GM18909 (cell line): ENCODE results near the gene LPP.
"Not testable (repeated sequence)": the region's sequence is repeated elsewhere in the genome, so short reads cannot be mapped to it uniquely, and the experiment has no call there.

ENCODE experiments used
- ATAC-seq: cut with Tn5 transposase; IDR thresholded peaks from one replicate; pipeline ENCODE4 v1.9.1; 2021; ENCODE audit warnings: mild to moderate bottlenecking; ENCODE audit not compliant: unreplicated experiment, poor library complexity

Gene LPP

DNA sequence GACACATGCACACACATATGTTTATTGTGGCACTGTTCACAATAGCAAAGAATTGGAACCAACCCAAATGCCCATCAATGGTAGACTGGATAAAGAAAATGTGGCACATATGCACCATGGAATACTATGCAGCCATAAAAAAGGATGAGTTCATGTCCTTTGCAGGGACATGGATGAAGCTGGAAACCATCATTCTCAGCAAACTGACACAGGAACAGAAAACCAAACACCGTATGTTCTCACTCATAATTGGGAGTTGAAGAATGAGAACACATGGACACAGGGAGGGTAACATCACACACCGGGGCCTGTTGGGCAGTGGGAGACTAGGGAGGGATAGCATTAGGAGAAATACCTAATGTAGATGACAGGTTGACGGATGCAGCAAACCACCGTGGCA lies 291.2 kb downstream of the LPP start:
- ATAC-seq = not testable (repeated sequence)

DNA sequence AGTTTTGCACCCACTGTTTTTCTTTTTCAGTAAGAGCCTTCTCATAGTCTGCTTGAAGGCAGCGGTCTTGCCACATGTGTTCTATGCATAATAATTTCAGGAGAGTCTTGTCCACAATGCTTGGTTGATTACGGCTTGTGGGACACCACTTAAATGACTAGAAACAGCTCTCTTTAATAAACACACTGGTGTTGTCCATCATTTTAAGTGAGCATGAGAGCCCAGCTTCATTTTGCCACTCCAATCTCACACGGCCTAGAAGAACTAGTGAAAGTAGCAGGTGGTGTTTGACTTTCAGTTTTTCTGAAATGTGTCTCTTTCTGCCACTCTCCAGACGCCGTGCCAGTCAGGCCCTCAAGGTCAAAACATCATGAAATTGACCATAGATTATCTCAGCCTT lies 292.1 kb downstream of the LPP start:
- peak; percentile 81 for ATAC-seq

DNA sequence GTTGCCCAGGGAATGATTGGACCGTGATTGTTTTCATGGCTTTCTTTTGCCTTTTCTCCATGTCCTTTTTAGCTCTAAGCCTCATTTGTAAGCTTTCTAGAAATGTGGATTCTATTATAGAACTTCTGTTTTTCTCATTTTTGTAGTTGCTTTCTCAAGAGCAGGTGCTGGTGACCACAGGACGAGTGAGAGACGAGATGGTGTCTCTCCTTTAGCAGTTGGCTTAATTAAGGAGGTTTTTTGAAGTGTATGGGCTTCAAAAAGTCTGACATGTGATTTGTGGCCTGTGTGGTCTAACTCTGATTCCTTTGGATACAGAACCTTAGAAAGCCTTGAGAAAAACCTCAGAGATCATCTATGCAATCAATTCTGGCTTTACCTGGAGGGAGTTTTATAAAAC lies 292.8 kb downstream of the LPP start:
- peak; percentile 67 for ATAC-seq

DNA sequence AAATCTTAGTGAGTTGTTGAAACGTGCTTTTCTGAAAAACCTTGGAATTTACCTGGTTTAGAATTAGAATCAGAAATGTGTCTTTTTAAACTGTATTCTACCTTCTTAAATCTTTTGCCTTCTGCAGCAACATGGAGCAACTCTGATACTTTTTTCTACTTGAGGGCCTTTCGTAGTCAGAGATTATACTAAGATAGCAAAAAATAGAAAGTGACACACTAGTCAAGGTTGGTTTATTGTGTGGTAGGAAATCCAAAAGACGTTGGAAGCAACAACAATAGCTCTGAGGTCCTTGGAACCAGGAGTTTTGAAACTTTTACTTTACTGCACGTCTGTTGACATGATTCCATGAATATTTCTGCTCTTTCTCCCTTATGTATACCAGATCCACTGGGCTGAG lies 294.9 kb downstream of the LPP start:
- no peak for ATAC-seq

DNA sequence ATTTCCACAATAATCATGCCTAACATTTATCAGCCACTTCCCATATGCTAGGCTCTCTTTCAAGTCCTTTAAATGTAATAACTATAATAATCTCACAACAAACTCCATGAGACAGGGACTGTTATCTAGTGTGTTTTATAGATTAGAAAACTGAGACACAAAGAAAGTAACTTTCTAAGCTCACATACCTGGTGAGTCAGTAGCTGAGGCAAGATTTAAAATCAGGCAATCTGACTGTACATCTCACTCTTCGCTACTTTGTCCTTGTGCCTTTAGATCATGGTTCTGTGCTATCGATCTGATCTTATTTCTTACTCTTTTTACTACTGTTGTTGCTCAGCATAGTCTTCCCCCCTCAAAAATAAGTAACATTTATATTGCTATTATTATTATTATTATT lies 295.5 kb downstream of the LPP start:
- no peak for ATAC-seq

DNA sequence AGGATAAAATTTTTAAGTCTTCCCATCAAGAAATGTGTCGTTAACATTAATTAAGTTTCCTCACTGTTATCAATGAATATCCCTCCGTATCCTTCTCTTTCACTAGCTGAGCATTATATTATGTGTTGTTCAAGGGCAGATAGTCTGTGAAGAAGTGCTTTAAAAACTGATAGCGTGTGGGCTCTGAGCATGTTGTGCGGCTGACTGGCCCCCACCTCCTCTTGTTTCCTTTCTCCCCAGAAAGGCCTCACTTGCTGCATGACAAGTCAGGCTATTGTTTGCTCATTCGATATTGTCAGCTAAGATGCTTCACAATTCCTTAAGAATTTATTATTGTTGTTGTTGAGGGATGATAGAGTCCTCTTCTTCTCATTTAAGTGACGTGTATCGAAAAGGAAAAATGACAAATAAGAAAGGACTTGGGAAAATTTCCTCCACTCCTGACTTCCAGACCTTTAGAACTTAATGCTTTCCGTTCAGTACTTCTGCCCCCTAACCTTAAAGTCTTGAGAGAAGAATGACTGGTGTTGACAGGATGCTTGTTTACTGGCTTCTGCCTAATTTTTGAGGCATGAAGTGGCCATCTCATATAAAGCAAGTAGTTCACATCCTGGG lies 298.3 kb downstream of the LPP start:
- ATAC-seq = no peak

DNA sequence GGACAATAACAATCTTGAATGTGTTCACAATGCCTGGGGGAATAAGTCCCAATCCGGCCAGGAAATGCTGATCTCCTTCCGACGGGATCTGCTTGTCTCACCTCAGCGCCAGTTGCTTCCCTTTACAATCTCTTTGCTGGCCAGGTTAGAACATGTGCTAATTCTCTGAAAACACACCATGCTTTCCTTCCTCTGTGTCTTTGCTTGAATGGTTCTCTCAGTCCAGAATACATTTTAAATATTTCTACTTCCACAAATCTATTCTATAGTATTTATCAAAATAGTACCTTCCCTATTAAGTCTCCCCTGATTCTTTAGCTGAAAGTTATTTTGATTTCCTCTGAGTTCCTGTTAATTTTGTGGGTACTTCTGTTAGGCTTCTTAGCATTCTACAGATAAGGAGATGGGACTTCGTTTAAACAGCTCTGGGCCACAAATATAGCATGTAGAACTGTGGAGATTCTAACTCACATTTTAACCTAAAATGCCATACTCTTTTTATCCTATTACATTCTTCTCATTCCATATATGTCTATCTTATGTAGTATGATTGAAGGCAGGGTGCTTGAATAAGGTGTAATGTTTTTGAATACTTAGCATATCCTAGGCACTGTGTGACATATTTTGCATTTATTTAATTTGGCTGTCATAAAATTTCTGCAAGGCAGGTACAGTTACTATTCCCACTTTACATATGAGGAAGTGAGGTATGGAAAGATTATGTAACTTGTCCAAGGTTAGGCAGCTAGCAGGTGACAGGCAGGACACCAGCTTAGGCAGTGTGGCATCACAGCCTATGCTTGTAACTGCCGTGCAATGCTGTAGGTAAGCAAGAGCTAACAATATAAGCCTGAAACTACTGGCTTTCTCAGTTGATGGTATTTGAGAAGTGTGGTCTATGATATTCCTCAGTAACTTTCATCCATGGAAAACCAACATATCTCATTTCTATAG lies 299.8 kb downstream of the LPP start:
- no peak for ATAC-seq

DNA sequence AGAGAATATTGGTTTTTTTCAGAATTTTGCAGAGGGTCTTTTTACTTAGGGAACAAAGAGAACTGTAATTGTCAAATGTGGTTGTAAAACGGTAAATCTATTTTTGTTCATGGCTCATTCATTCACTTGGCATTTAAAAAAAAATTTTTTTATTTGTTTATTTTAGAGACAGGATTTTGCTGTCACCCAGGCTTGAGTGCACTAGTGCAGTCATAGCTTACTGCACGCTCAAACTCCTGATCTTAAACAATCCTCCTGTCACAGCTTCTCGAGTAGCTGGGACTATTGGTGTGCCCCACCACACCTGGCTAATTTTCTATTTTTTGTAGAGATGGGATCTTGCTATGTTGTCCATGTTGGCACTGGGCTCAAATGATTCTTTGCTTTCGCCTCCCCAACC lies 301.8 kb downstream of the LPP start:
- ATAC-seq = no peak

DNA sequence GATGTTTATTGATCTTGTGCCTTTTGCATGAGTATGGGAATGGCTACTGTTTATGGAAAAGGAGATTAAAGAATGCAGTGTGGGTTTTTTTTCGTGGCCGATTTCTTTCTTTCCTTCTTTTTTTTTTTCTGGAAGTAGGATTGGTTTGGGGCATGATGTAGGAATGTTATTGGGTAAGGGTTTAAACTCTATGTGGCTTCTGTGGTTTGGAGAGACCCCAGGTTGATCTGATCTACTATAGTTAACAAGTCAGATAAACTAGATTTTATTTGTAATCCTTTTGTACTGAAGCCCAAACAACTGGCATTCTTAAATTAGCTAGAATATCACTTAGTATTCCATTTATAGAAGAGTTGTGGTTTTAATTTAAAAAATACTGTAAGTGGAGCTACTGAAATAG lies 304.8 kb downstream of the LPP start:
- ATAC-seq = no peak

DNA sequence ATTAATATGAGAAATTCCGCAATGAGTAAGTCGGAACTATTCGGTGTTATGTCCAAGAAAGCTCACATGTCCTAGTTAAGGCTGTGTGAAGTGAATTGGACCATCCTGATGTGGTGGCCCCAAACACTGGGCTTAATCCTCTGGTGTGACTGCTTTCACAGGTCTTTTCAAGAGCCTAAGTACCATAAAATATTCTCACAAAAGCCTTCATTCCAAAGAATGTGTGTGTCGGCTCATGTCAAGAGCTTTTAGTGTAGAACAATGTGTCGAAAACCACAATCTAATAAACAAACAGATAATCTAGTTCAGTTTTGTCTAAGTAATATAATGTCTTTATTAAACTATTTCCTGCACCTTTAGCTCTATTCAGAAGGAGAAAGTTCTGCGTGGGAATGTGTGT lies 311.4 kb downstream of the LPP start:
- no peak for ATAC-seq

DNA sequence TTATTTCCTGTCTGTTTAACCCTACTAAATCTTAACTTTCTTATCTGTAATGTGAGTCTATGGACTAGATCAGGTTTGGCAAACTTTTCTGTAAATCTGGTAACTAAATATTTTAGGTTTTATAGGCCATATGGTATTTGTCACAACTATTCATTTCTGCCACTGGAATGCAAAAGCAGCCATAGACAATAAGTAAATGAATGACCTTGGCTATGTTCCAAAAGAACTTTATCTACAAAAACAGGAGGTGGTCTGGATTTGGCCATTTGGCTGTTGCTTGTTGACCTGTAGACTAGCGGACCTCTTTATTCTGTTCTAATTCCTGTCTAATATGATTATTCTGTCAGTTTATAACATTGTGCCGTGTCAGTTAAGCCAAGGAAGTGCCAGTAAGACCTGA lies 314.2 kb downstream of the LPP start:
- no peak for ATAC-seq

DNA sequence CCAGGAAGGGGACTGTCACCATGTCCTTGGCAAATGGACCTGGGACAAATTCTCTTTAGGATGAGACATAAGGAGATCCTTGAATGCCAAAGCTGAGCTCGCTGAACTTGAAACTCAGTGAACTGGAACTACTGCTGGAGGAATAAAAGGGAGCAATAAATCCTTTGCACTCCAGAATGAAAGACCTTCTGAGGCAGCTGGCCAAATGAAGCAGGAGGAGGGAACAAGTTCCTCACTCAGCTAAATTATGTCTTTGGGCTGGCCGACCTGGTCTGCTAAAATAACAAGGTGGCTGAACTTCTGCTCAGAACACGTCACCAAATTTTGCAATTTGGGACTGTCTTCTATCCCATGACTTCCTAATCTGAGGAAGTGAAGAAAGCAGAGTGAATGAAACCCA lies 314.7 kb downstream of the LPP start:
- no peak for ATAC-seq

DNA sequence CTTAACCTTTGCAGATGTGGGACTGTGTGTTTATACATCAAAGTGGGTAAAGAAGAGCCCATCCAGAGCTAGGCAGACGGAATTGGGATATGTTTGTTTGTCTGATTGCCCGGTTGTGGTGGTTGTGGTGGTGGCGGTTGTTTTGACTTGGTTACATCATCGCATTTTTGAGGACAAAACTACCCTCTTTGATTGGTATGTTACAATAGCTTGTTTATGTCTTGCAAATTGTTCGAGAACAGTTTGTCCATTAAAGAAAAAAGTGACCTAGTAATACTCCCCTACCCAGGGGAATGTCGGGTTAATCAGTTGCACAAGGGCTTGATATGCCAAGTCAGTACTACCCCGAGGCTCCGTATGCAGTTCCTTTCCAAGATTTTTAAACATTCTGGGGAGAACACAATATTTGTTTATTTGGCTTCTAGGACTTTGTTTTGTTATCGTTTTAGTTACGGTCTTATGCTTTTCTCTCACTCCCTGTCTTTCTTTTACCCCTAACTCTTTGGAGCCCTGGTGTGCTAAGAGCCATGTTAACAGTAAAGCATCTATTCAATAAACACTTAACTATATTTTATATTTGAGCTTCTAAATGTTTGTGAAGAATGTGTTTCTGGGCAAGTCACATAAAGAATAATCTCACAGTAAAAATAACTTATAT lies 315.4 kb downstream of the LPP start:
- ATAC-seq = no peak

DNA sequence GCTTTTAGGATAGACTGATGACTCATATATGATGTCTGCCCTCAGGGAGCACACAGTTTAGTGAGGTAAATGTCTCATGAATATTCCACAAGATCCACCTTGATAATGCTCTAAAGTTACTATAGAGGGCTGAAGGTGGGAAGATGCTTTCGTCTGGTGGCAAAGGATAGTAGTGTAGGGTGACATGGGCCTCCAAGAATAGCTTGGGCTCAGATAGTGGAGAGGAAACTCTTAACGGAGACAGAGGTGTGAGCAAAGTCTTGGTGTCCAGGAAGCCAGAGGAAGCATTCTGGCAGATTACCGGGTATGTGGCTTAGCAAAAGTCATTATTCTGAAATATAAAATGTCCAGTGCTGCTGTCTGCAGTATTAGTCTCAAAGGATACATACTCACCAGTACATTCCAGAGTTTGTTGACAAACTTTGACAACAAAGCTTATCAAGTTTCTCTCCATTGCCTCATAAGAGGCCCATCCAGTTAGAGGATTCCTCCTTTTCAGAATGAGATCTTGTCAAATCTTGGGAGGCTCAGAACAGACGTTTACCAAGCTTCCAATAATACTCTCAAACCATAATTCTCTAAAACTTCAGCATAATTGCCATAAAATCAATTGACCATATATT lies 316.7 kb downstream of the LPP start:
- ATAC-seq = no peak

DNA sequence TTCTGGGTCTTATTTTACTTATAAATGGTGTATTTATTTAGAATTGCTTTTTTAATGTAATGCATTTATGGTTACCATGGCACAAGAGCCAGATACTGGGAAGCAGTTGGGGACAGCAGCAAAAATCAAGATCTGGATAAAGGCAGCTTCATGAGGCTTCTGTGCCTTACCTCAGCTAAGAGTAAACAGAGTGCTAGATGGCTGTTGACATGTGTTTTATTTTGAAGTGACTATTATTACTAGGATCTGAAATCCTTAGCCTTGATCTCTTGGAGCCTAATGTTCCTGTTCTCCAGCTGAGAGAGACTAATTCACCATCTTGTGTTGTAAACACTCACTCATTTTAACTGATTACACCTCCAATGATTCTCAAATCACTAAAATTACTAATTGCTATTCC lies 317.8 kb downstream of the LPP start:
- ATAC-seq = no peak

DNA sequence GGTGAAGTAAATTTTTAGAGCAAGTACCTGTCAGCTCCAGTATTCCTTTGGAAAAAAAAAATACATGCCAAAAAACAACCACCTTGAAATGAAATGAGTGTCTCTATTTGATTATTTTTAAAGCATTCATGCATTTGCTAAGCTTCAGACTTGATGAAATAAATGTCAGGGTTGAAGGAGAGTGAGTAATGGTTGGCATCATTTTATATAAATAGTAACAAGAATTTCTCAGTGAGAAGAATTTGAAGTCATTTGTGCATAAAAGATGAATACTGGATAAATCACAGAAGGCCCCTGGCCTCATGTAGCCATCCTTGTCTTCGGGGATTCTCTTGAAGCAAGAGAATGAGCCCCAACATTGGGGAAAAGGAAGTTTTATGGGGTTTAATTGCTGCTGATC lies 318.4 kb downstream of the LPP start:
- no peak for ATAC-seq

DNA sequence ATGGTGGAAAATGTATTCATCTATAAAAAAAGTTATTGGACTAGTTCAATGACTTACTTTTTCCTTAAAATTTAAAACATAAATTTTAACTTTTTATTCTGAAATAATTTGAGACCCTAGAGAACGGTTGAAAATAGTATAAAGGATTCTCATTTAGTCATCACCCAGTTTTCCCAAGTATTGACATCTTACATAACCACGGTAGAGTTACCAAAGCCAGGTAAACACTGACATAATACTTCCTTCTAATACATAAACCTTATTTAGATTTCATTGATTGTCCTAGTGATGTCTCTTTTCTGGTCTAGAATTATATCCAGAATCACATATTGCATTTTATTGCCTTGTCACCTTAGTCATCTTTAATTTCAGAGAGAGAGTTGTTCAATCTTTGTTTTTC lies 319.1 kb downstream of the LPP start:
- no peak for ATAC-seq

DNA sequence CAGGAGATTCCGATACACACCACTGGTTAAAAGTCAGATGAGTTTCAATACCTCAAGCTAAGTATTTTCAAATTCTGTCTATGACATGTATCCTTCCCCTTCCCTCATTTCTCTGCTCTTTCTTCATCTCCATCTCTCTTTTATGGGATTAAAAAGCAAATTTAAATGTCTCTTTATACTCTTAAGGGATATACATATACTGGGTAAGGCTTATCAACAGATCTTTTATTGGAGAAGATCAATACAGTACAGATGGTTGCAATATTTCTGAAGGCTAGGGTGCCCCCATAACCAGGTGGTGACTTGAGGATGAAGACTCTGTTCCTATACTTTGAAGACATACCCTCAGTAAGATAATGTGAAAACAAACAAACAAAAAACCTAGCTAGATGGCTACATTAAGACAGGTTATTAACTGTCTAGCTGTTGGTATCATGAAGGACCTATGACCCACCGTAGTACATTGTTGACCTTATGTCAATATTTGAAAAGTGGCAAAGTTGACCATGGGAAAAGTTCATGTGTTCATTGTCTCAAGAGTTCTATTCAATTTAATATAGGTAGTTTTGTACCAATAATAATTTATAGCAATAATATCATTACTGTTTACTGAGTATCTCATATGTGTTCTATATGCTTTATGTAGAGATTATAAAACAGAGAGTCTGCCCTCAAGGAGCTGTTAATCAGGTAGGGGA lies 319.8 kb downstream of the LPP start:
- no peak for ATAC-seq

DNA sequence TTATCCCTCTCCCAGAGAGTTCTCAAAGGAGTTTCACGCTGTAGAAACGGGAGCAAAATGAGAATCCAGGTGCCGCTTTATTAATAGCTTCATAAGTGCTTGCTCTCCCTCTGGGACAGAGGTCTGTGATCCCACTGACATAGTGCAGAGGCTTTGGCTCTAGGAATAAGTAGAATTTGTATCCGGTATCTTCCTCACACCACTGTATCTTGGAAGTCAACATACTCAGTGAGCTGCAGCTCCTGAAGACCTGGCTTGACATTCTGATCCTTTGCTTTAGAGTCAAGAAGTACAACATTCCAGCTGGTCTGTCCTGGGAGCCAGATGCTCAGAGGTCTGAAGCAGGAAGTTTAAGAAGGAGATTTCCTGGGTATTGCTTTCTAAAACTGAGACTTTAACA lies 323.0 kb downstream of the LPP start:
- ATAC-seq = no peak

DNA sequence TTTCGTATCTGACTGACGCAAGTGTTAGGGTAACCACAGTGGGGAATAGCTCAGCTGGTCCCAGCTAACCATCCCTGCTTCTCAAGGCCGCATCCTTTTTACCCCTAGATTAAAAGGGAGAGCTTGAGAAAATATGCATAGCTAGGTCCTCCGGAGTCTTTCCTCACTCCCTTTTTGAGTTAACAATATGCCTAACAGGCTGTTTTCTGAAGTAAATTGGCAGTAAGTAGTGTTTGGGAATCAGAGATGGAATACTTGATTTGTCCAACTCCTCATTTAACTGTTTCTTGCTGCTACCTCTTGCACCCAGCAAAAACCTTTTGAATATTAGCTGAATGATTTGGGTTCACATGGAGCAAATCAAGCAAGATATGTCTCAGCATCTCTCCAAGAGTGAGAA lies 326.1 kb downstream of the LPP start:
- no peak for ATAC-seq
